ENCODE results near the gene STRIP1. TPM values are rescaled to one million over a fixed set of nuclear protein-coding genes. Genes with fewer than 3 reads are reported as not detected.

Gene STRIP1
- total and polyA plus RNA-seq, 10 donors: 11.8 to 98.7 (median 59.3) TPM

GRCh38 chr1:110082477-110082876 is 48.1 kb downstream of the STRIP1 start:
- 83 to 89% (median 84%) methylated on average over 5 of the region's 5 CpGs for WGBS, 5 donors
- DNase-seq: no peak
- Histone ChIP-seq H3K4me1 (peaks cover 4 to 35% (median 24%) of the 10 kb centered on the region in 6 donors), H3K4me3 (no peak overlapping the region), H3K36me3 (no peaks in the 10 kb centered on the region), H3K27me3 (replicated peaks in 1 of 7) (peaks cover 0 to 48% (median 13%) of the 10 kb centered on the region in 7 donors), H3K9me3 (no peaks in the 10 kb centered on the region), H3K27ac (no peak overlapping the region)
- intact Hi-C loops (cut with DNase I; ENCODE audit: low total_unique reads): no loop called here
- TF ChIP-seq, protein P1, sequence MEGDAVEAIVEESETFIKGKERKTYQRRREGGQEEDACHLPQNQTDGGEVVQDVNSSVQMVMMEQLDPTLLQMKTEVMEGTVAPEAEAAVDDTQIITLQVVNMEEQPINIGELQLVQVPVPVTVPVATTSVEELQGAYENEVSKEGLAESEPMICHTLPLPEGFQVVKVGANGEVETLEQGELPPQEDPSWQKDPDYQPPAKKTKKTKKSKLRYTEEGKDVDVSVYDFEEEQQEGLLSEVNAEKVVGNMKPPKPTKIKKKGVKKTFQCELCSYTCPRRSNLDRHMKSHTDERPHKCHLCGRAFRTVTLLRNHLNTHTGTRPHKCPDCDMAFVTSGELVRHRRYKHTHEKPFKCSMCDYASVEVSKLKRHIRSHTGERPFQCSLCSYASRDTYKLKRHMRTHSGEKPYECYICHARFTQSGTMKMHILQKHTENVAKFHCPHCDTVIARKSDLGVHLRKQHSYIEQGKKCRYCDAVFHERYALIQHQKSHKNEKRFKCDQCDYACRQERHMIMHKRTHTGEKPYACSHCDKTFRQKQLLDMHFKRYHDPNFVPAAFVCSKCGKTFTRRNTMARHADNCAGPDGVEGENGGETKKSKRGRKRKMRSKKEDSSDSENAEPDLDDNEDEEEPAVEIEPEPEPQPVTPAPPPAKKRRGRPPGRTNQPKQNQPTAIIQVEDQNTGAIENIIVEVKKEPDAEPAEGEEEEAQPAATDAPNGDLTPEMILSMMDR (IDR thresholded peaks at IDR 0.05 in 8 of 11, conservative IDR thresholded peaks at IDR 0.05 in 3 of 11): no peak
- TF ChIP-seq POLR2AphosphoS5 (IDR thresholded peaks at IDR 0.05) (no peak), POLR2A (IDR thresholded peaks at IDR 0.05) (no peak)

- H3K4me1 ChIP-seq: peaks cover 4 to 43% (median 28%) of the 10 kb centered on the region in 6 donors
- H3K36me3 ChIP-seq: no peaks in the 10 kb centered on the region
- intact Hi-C loops (cut with DNase I; ENCODE audit: low total_unique reads): no loop called here
- H3K9me3 ChIP-seq: no peaks in the 10 kb centered on the region
- peaks cover 0 to 52% (median 13%) of the 10 kb centered on the region in 7 donors for H3K27me3 ChIP-seq (replicated peaks in 1 of 7)
- WGBS, 5 donors: 17 to 21% (median 19%) methylated on average over 15 of the region's 15 CpGs
- DNase-seq: no peak
- H3K27ac ChIP-seq: peak overlapping the region in 3 of 8 donors; percentile 59 to 81 (median 72)
- peak overlapping the region; percentile 52 to 85 (median 66) for H3K4me3 ChIP-seq
- TF ChIP-seq, protein P1 (IDR thresholded peaks at IDR 0.05 in 8 of 11, conservative IDR thresholded peaks at IDR 0.05 in 3 of 11): no peak
- TF ChIP-seq POLR2AphosphoS5 (IDR thresholded peaks at IDR 0.05) (no peak), POLR2A (IDR thresholded peaks at IDR 0.05) (no peak)
These were observed 48.8 kb downstream of the STRIP1 start for GRCh38 chr1:110083061-110083865.

DNA sequence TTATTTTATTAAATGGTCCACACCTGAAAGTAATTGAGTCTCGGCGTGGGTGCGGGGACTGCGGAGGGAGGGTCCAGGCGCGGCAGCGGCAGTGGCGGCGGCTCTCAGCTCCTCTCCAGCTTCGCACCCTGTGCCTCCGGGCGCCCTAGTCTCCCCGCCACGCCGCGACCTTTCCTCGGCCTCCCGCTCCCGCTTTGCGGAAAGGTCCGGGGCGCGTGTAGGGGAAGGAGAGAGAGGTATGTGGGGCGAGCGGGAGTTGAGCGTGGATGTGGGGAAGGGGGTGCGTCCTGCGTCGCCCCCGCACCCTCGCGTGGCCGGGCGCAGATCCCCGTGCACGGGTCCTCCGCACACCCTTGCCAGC is 49.4 kb downstream of the STRIP1 start:
- intact Hi-C loops (cut with DNase I; ENCODE audit: low total_unique reads): no loop called here
- Histone ChIP-seq H3K4me1 (peaks cover 7 to 49% (median 33%) of the 10 kb centered on the region in 6 donors), H3K27me3 (replicated peaks in 1 of 7) (peaks cover 0 to 52% (median 13%) of the 10 kb centered on the region in 7 donors), H3K4me3 (peak overlapping the region; percentile 52 to 85 (median 66)), H3K9me3 (no peaks in the 10 kb centered on the region), H3K36me3 (no peaks in the 10 kb centered on the region), H3K27ac (peak overlapping the region in 7 of 8 donors; percentile 59 to 81 (median 69))
- 2 to 9% (median 3%) methylated on average over 29 to 37 of the region's 37 CpGs for WGBS, 5 donors
- TF ChIP-seq POLR2AphosphoS5 (IDR thresholded peaks at IDR 0.05) (no peak), POLR2A (IDR thresholded peaks at IDR 0.05) (peak in 1 of 3 donors; percentile 10)
- TF ChIP-seq, protein P1 (IDR thresholded peaks at IDR 0.05 in 8 of 11, conservative IDR thresholded peaks at IDR 0.05 in 3 of 11): no peak
- peak; percentile 79 for DNase-seq
